ENCODE results near the gene ALG1. TPM values are rescaled to one million over a fixed set of nuclear protein-coding genes. Genes with fewer than 3 reads are reported as not detected.
A peak's percentile ranks its signal among the peaks of the same experiment; 100 is the strongest.

The ALG1 gene
- total and polyA plus RNA-seq, 2 donors (not counting 3 experiments of a cell fraction or from before 2014, with no cell fraction given) = 33.7 to 46.0 TPM

GRCh38 chr16:5034167-5034523, 37.5 kb upstream of the ALG1 start:
- Histone ChIP-seq H3K9me1 (replicated peaks; ENCODE audit: control insufficient read depth, extremely low read depth, insufficient read depth, low read length) (no peaks in the 10 kb centered on the region), H3K79me2 (ENCODE audit: control insufficient read depth, insufficient read depth, low read length) (no peaks in the 10 kb centered on the region), H3K36me3 (ENCODE audit: control insufficient read depth in 2 of 2, extremely low read depth in 1 of 2, insufficient read depth in 2 of 2, low read length in 2 of 2) (no peaks in the 10 kb centered on the region), H2AFZ (ENCODE audit: low read depth, low read length) (peak overlapping the region; percentile 99), H3K4me2 (ENCODE audit: insufficient read depth, low read length) (peak overlapping the region; percentile 100), H3K9me3 (replicated peaks; ENCODE audit: control insufficient read depth, insufficient read depth, low read length) (no peaks in the 10 kb centered on the region), H4K20me1 (replicated peaks; ENCODE audit: control insufficient read depth, extremely low read depth, insufficient read depth, low read length) (no peaks in the 10 kb centered on the region), H3K4me3 (replicated peaks in 1 of 3; ENCODE audit: insufficient read depth in 1 of 3, low read depth in 1 of 3, low read length in 3 of 3) (peak overlapping the region; percentile 47 to 86 (median 83)), H3K9ac (replicated peaks; ENCODE audit: extremely low read depth, insufficient read depth, low read length) (peak overlapping the region; percentile 72), H3K4me1 (ENCODE audit: control insufficient read depth, extremely low read depth, insufficient read depth, low read length) (peaks cover 12% of the 10 kb centered on the region), H3K27me3 (ENCODE audit: control insufficient read depth in 2 of 2, insufficient read depth in 2 of 2, low read length in 2 of 2) (no peaks in the 10 kb centered on the region), H3K27ac (ENCODE audit: insufficient read depth, low read depth, low read length) (peak overlapping the region; percentile 28)
- BruUV-seq (replicated peaks) = TSS peak; percentile 82
- no peak for TF ChIP-seq MYC (IDR thresholded peaks at IDR 0.05; ENCODE audit: low read depth, low read length)
- TF ChIP-seq EZH2 (IDR thresholded peaks at IDR 0.05; ENCODE audit: borderline replicate concordance, low read depth, low read length, severe bottlenecking) = no peak
- TF ChIP-seq JUN (IDR thresholded peaks at IDR 0.05; ENCODE audit: borderline replicate concordance, insufficient read depth, insufficient read length, low read depth) = no peak
- TF ChIP-seq POLR2A (IDR thresholded peaks at IDR 0.05; ENCODE audit: low read depth, low read length) = no peak
- dilution Hi-C loops (cut with MboI; ENCODE audit: extremely low pct_ligation_motif_present, low sequenced_read_pairs) = no loop called here
- no peak for DNase-seq (ENCODE audit: low read depth, low spot score)
- ChIA-PET CTCF (interaction anchor here (1.1 to 2.0 kb wide), 3 partner anchors 9 to 50 kb away, joined by 3 to 11 read pairs (median 3); no protein-coding TSS in a partner anchor), POLR2A (interaction anchor here (0.6 to 0.7 kb wide), 4 partner anchors 14 to 1946 kb away, joined by 3 to 5 read pairs (median 4); no protein-coding TSS in a partner anchor)
- FAIRE-seq = no peak
- intact Hi-C loops (cut with micrococcal nuclease) = loop anchor here (5.0 kb wide), 1 partner anchor 77 kb away; the partner anchor contains the start of gene SEC14L5

- Histone ChIP-seq H3K27ac (ENCODE audit: insufficient read depth, low read depth, low read length) (no peak overlapping the region), H3K79me2 (ENCODE audit: control insufficient read depth, insufficient read depth, low read length) (no peaks in the 10 kb centered on the region), H3K9ac (replicated peaks; ENCODE audit: extremely low read depth, insufficient read depth, low read length) (no peak overlapping the region), H3K36me3 (ENCODE audit: control insufficient read depth in 2 of 2, extremely low read depth in 1 of 2, insufficient read depth in 2 of 2, low read length in 2 of 2) (no peaks in the 10 kb centered on the region), H3K4me1 (ENCODE audit: control insufficient read depth, extremely low read depth, insufficient read depth, low read length) (peaks cover 12% of the 10 kb centered on the region), H3K9me3 (replicated peaks; ENCODE audit: control insufficient read depth, insufficient read depth, low read length) (no peaks in the 10 kb centered on the region), H3K27me3 (ENCODE audit: control insufficient read depth in 2 of 2, insufficient read depth in 2 of 2, low read length in 2 of 2) (no peaks in the 10 kb centered on the region), H3K4me2 (ENCODE audit: insufficient read depth, low read length) (no peak overlapping the region), H3K4me3 (replicated peaks in 1 of 3; ENCODE audit: insufficient read depth in 1 of 3, low read depth in 1 of 3, low read length in 3 of 3) (no peak overlapping the region), H3K9me1 (replicated peaks; ENCODE audit: control insufficient read depth, extremely low read depth, insufficient read depth, low read length) (no peaks in the 10 kb centered on the region), H4K20me1 (replicated peaks; ENCODE audit: control insufficient read depth, extremely low read depth, insufficient read depth, low read length) (no peaks in the 10 kb centered on the region), H2AFZ (ENCODE audit: low read depth, low read length) (no peak overlapping the region)
- ChIA-PET CTCF (no interaction called here), POLR2A (no interaction called here)
- no TSS peak for BruUV-seq (replicated peaks)
- no peak for DNase-seq (ENCODE audit: low read depth, low spot score)
- dilution Hi-C loops (cut with MboI; ENCODE audit: extremely low pct_ligation_motif_present, low sequenced_read_pairs) = no loop called here
- TF ChIP-seq POLR2AphosphoS5 (IDR thresholded peaks at IDR 0.05; ENCODE audit: insufficient read depth, low read depth, low read length) = no peak
- TF ChIP-seq, protein P1, sequence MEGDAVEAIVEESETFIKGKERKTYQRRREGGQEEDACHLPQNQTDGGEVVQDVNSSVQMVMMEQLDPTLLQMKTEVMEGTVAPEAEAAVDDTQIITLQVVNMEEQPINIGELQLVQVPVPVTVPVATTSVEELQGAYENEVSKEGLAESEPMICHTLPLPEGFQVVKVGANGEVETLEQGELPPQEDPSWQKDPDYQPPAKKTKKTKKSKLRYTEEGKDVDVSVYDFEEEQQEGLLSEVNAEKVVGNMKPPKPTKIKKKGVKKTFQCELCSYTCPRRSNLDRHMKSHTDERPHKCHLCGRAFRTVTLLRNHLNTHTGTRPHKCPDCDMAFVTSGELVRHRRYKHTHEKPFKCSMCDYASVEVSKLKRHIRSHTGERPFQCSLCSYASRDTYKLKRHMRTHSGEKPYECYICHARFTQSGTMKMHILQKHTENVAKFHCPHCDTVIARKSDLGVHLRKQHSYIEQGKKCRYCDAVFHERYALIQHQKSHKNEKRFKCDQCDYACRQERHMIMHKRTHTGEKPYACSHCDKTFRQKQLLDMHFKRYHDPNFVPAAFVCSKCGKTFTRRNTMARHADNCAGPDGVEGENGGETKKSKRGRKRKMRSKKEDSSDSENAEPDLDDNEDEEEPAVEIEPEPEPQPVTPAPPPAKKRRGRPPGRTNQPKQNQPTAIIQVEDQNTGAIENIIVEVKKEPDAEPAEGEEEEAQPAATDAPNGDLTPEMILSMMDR (IDR thresholded peaks at IDR 0.05; ENCODE audit: extremely low read depth in 1 of 2, insufficient read depth in 1 of 2, low read depth in 1 of 2, low read length in 2 of 2) = no peak
- TF ChIP-seq GATA2 (IDR thresholded peaks at IDR 0.05; ENCODE audit: insufficient read depth, insufficient read length, low read depth, low read length) = no peak
- no peak for TF ChIP-seq EZH2 (IDR thresholded peaks at IDR 0.05; ENCODE audit: borderline replicate concordance, low read depth, low read length, severe bottlenecking)
- no peak for TF ChIP-seq POLR2A (IDR thresholded peaks at IDR 0.05; ENCODE audit: low read depth, low read length)
- no peak for TF ChIP-seq JUN (IDR thresholded peaks at IDR 0.05; ENCODE audit: borderline replicate concordance, insufficient read depth, insufficient read length, low read depth)
- TF ChIP-seq, protein P2, sequence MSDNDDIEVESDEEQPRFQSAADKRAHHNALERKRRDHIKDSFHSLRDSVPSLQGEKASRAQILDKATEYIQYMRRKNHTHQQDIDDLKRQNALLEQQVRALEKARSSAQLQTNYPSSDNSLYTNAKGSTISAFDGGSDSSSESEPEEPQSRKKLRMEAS (IDR thresholded peaks at IDR 0.05; ENCODE audit: insufficient read depth, insufficient read length) = no peak
- no peak for FAIRE-seq
- intact Hi-C loops (cut with micrococcal nuclease) = no loop called here
These were observed 35.8 kb upstream of the ALG1 start for GRCh38 chr16:5035909-5036227.
